Heart left ventricle (tissue), 13 donors: ENCODE measurements around the gene CASKIN1.

Experiments used
- POLR2A ChIP-seq, 2 donors: fragments of 450-650 bp; IDR thresholded peaks; one replicate each; pipeline ENCODE4 v1.6.1; 2017; ENCODE audit warnings: antibody characterized with exemption in 2 of 2, mild to moderate bottlenecking in 2 of 2, moderate library complexity in 2 of 2
- TF ChIP-seq, protein P1 (sequence below), 12 donors: fragments of 200-600 bp; sonication (generic) in 4 of 12; IDR thresholded peaks; one replicate each; pipeline versions ENCODE4 v1.5.0 to v1.8.0; 2018 to 2022; ENCODE audit warnings: antibody characterized with exemption in 12 of 12, mild to moderate bottlenecking in 5 of 12
- donor health status: ischemic (EF 13 %, LVEDD 7.1; RV severe dilation, severe dysfunction).
- donor health status: DM: no; HTN: yes; CAD: no.
- donor health status: DM: no; HTN: no; CAD: no.
- donor health status: ischemic (EF 25% LVEDD 6.9; RV normal size, moderate dysfunction).
- donor health status: ischemic (EF 25% LVEDD 5.7; RV mildly dilated, moderate dysfunction).
- donor health status: ischemic (EF 35%, LVEDD 5.7; RV mildly dilated, moderate dysfunction).
- donor health status: nonischemic (EF 11% LVEDD 7.7; RV severe dilation, severe dysfunction).
- donor health status: DM: yes; HTN: yes; CAD: no.
- donor health status: PGD.
- donor health status: ischemic (EF 29% LVEDD 5.4; RV normal size, mild dysfunction).
- donor health status: nonischemic (EF 23%, LVEDD 6.1; RV moderate dilation, normal function).

DNA sequence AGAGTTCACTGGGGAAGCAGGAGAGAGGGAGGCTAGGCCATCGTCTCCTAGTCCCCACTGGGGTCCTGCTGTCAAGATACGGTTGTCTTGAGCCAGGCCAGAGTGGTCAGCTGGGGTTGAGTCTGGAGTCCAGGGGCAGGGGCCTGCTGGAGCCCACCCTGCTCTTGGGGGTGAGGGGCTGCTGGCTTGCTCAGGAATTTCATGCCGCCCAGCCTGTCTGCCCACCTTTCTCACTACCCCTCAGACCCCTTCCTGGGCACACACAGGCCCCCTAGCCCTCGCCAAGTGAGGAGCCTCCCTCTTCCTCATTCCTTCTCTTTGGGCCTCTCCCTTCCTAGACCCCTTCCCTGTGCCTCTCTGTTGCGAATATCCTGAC, 39.6 kb downstream of the CASKIN1 start:
- no peak for TF ChIP-seq POLR2A (IDR thresholded peaks at IDR 0.05)
- TF ChIP-seq, protein P1, sequence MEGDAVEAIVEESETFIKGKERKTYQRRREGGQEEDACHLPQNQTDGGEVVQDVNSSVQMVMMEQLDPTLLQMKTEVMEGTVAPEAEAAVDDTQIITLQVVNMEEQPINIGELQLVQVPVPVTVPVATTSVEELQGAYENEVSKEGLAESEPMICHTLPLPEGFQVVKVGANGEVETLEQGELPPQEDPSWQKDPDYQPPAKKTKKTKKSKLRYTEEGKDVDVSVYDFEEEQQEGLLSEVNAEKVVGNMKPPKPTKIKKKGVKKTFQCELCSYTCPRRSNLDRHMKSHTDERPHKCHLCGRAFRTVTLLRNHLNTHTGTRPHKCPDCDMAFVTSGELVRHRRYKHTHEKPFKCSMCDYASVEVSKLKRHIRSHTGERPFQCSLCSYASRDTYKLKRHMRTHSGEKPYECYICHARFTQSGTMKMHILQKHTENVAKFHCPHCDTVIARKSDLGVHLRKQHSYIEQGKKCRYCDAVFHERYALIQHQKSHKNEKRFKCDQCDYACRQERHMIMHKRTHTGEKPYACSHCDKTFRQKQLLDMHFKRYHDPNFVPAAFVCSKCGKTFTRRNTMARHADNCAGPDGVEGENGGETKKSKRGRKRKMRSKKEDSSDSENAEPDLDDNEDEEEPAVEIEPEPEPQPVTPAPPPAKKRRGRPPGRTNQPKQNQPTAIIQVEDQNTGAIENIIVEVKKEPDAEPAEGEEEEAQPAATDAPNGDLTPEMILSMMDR (IDR thresholded peaks at IDR 0.05): no peak
